ENCODE results near the gene SCGN.
A peak's percentile ranks its signal among the peaks of the same experiment; 100 is the strongest.

Gene SCGN

GRCh38 chr6:25652007-25652515, at the start of gene SCGN:
SCGN (plus strand) TSS chr6:25652215; CDS start chr6:25652404, 189 bp downstream.
- DNase-seq, result peak; percentile 53 to 80 (median 72)

- DNase-seq, result no peak
These were observed 49.4 kb upstream of the SCGN start for GRCh38 chr6:25602674-25602982.

GRCh38 chr6:25603251-25603650, 48.8 kb upstream of the SCGN start:
- no peak for DNase-seq

- no peak for DNase-seq
These were observed 45.9 kb upstream of the SCGN start for GRCh38 chr6:25606151-25606550.

GRCh38 chr6:25608558-25609174, 43.3 kb upstream of the SCGN start:
- DNase-seq, result no peak

- peak in 1 of 3 donors; percentile 10 for DNase-seq
These were observed 39.3 kb upstream of the SCGN start for GRCh38 chr6:25612666-25613065.

- DNase-seq, result no peak
These were observed 38.6 kb upstream of the SCGN start for GRCh38 chr6:25613415-25613814.

- DNase-seq, result no peak
These were observed 38.0 kb upstream of the SCGN start for GRCh38 chr6:25614052-25614451.

- DNase-seq, result no peak
These were observed 36.5 kb upstream of the SCGN start for GRCh38 chr6:25615471-25615870.

- DNase-seq, result peak; percentile 13 to 38 (median 36)
These were observed 34.0 kb upstream of the SCGN start for GRCh38 chr6:25617997-25618396.

GRCh38 chr6:25619217-25619616, 32.8 kb upstream of the SCGN start:
- no peak for DNase-seq

GRCh38 chr6:25620391-25620790, 31.6 kb upstream of the SCGN start:
- no peak for DNase-seq

- no peak for DNase-seq
These were observed 28.9 kb upstream of the SCGN start for GRCh38 chr6:25623065-25623464.

GRCh38 chr6:25623879-25624278, 28.1 kb upstream of the SCGN start:
- no peak for DNase-seq

GRCh38 chr6:25627001-25627400, 25.0 kb upstream of the SCGN start:
- DNase-seq, result no peak

- no peak for DNase-seq
These were observed 23.4 kb upstream of the SCGN start for GRCh38 chr6:25628471-25629197.

- DNase-seq, result no peak
These were observed 22.8 kb upstream of the SCGN start for GRCh38 chr6:25629198-25629576.

- DNase-seq, result no peak
These were observed 21.3 kb upstream of the SCGN start for GRCh38 chr6:25630508-25631278.

- no peak for DNase-seq
These were observed 16.1 kb upstream of the SCGN start for GRCh38 chr6:25635886-25636317.

- DNase-seq, result peak in 1 of 3 donors; percentile 48
These were observed 14.8 kb upstream of the SCGN start for GRCh38 chr6:25637211-25637610.

GRCh38 chr6:25637960-25638434, 14.0 kb upstream of the SCGN start:
- no peak for DNase-seq

GRCh38 chr6:25639653-25640052, 12.4 kb upstream of the SCGN start:
- no peak for DNase-seq

GRCh38 chr6:25640446-25640845, 11.6 kb upstream of the SCGN start:
- no peak for DNase-seq

- no peak for DNase-seq
These were observed 11.1 kb upstream of the SCGN start for GRCh38 chr6:25640891-25641290.
